Activated naive CD4-positive, alpha-beta T cell treated with anti-CD3 and anti-CD28 coated beads, Interleukin-2, amount 50 U/mL, for 72 hours (primary cell): ENCODE data around the gene SPATA31C2. TPM values are rescaled to one million over a fixed set of nuclear protein-coding genes. Genes with fewer than 3 reads are reported as not detected.

ENCODE experiments used
- ATAC-seq, 2 donors: fragments of 150-1000 bp; cut with Tn5 transposase; 2 replicates each; pipeline ENCODE4 v1.10.0; 2021; ENCODE audit warnings: mild to moderate bottlenecking in 2 of 2, moderate library complexity in 2 of 2
- DNase-seq, 2 donors: peaks; one replicate each; pipeline ENCODE4 v3.0.0; 2021 to 2022; ENCODE audit warnings: low spot score in 2 of 2
- H3K27ac Mint-ChIP-seq, 2 donors: one replicate each; pipeline ENCODE4 v1.8.0; 2022; ENCODE audit warnings: mild to moderate bottlenecking in 2 of 2, mixed read lengths in 2 of 2
- H3K36me3 Mint-ChIP-seq, 2 donors: one replicate each; pipeline ENCODE4 v1.8.0; 2022; ENCODE audit warnings: mixed read lengths in 2 of 2
- H3K9me3 Mint-ChIP-seq, 2 donors: one replicate each; pipeline ENCODE4 v1.8.0; 2022; ENCODE audit warnings: mixed read lengths in 2 of 2
- total RNA-seq, 2 donors: library from RNA; stranded (reverse); gene quantifications; one replicate each; pipeline ENCODE4 v1.2.3, GENCODE V29; 2022

SPATA31C2 gene
- total RNA-seq, 2 donors from 2014 or later = not detected

DNA sequence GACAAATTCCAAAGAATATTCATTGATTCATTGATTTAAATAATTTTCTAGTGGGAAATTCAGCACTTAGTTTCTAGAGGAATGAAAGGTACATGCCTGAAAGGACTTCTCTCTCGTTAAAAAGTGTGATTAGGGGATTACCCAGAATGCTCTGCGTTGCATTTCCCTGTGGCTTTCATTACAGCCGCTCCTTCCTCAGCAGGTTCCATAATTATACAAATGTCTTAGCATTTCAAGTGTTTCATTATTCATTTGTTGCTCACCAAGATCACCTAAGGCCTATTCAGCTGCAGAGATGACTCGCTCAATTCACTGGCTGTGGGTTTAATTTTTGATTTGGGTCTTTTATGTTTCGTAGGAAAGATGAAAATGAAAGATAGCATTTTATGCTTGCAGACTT is 52.8 kb downstream of the SPATA31C2 start:
- ATAC-seq (no peak), DNase-seq (no peak)
- peaks cover 0 to 10% of the 10 kb centered on the region in 2 donors for H3K36me3 Mint-ChIP-seq
- H3K27ac Mint-ChIP-seq = no peak overlapping the region
- peaks cover 0 to 7% of the 10 kb centered on the region in 2 donors for H3K9me3 Mint-ChIP-seq

DNA sequence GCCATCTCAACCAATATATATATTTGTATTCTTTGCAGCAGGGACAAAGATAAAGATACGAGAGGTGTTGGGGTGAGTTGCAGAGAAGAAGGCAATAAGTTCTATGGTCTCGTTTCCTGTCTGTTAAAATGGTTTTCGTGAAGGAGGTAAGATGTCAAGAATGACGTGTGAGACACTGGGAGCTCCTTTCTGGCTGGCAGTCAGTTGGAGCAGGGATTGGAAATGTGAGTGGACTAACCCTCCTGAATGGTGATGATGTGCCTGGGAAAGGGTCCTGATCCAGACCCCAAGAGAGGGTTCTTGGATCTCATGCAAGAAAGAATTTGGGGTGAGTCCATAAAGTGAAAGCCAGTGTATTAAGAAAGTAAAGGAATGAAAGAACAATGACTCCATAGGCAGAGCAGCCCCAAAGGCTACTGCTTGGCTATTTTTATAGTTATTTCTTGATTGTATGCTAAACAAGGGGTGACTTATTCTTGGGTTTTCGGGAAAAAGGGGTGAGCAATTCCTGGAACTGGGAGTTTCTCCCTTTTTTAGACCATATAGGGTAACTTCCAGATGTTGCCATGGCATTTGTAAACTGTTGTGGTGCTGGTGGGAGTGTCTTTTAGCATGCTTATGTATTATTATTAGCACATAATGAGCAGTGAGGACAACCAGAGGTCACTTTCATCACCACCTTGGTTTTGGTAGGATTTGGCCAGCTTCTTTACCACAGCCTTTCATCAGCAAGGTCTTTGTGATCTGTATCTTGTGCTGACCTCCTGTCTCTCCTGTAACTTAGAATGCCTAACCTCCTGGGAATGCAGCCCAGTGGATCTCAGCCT is 53.7 kb downstream of the SPATA31C2 start:
- peaks cover 0 to 7% of the 10 kb centered on the region in 2 donors for H3K9me3 Mint-ChIP-seq
- peaks cover 0 to 10% of the 10 kb centered on the region in 2 donors for H3K36me3 Mint-ChIP-seq
- H3K27ac Mint-ChIP-seq = no peak overlapping the region
- DNase-seq = no peak
- no peak for ATAC-seq

Other genes starting within 250 kb of the SPATA31C2 start
- gene SPATA31C1, start 220.5 kb downstream of the SPATA31C2 start, total RNA-seq = not detected
- gene CDK20, start 163.9 kb downstream of the SPATA31C2 start, total RNA-seq = 1 to 10 TPM; 1.5 to 2.6 TPM
- gene SPIN1, start 250.0 kb upstream of the SPATA31C2 start, total RNA-seq = 10 to 100 TPM; 20.5 to 32.9 TPM